NCI-H1105 treated with DMSO at 0.1 percent for 48 hours (cell line): Measurements from ENCODE around the gene TIMM22.

Source experiments
- DNase-seq: peaks from one replicate; lab custom pipeline; 2025; lab: John Stamatoyannopoulos, UW

TIMM22 gene

GRCh38 chr17:1022278-1023024 lies 25.5 kb downstream of the TIMM22 start:
- no peak for DNase-seq

GRCh38 chr17:1024076-1024475 lies 27.1 kb downstream of the TIMM22 start:
- no peak for DNase-seq

GRCh38 chr17:1025733-1026598 lies 29.0 kb downstream of the TIMM22 start:
- DNase-seq: no peak

GRCh38 chr17:1026599-1026975 lies 29.7 kb downstream of the TIMM22 start:
- no peak for DNase-seq

GRCh38 chr17:1027044-1027443 lies 30.1 kb downstream of the TIMM22 start:
- DNase-seq: no peak

GRCh38 chr17:1029196-1029921 lies 32.4 kb downstream of the TIMM22 start:
- no peak for DNase-seq

GRCh38 chr17:1029922-1030644 lies 33.2 kb downstream of the TIMM22 start:
- no peak for DNase-seq

- no peak for DNase-seq
Measured at GRCh38 chr17:1030684-1031532, 34.0 kb downstream of the TIMM22 start.

GRCh38 chr17:1031711-1032110 lies 34.8 kb downstream of the TIMM22 start:
- DNase-seq: no peak

- no peak for DNase-seq
Measured at GRCh38 chr17:1032391-1032790, 35.5 kb downstream of the TIMM22 start.

- no peak for DNase-seq
Measured at GRCh38 chr17:1033503-1033902, 36.6 kb downstream of the TIMM22 start.

GRCh38 chr17:1034652-1035210 lies 37.8 kb downstream of the TIMM22 start:
- DNase-seq: no peak

- DNase-seq: no peak
Measured at GRCh38 chr17:1035546-1036170, 38.7 kb downstream of the TIMM22 start.

- DNase-seq: no peak
Measured at GRCh38 chr17:1036171-1036844, 39.4 kb downstream of the TIMM22 start.

- DNase-seq: no peak
Measured at GRCh38 chr17:1036845-1037237, 39.9 kb downstream of the TIMM22 start.

GRCh38 chr17:1037238-1037879 lies 40.4 kb downstream of the TIMM22 start:
- no peak for DNase-seq

GRCh38 chr17:1038459-1039122 lies 41.7 kb downstream of the TIMM22 start:
- no peak for DNase-seq

GRCh38 chr17:1039123-1039507 lies 42.2 kb downstream of the TIMM22 start:
- DNase-seq: no peak
